GM21367 (cell line): ENCODE data around the gene P2RY2.
"Not testable (repeated sequence)": the region's sequence is repeated elsewhere in the genome, so short reads cannot be mapped to it uniquely, and the experiment has no call there.

Experiments used
- ATAC-seq: cut with Tn5 transposase; IDR thresholded peaks from one replicate; pipeline ENCODE4 v1.9.1; 2021; ENCODE audit not compliant: unreplicated experiment

The P2RY2 gene

DNA sequence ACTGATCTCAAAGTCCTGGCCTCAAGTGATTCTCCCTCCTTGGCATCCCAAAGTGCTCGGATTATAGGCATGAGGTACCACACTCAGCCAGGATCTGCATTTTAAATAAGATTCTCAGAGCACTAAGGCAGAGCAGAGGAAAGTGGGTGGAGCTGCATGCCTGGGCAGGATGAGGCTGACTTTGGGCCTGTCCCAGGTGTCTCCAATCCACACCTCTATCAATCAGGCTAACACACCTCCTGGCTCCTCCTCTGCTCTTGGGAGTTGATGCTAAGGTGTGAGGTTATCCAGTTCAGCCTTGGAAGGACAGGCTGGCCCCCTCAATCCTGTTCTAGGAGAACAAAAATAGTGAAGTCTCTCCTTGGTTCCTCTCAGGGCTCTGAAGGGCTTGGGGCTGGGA lies 30.2 kb upstream of the P2RY2 start:
- ATAC-seq, result no peak

DNA sequence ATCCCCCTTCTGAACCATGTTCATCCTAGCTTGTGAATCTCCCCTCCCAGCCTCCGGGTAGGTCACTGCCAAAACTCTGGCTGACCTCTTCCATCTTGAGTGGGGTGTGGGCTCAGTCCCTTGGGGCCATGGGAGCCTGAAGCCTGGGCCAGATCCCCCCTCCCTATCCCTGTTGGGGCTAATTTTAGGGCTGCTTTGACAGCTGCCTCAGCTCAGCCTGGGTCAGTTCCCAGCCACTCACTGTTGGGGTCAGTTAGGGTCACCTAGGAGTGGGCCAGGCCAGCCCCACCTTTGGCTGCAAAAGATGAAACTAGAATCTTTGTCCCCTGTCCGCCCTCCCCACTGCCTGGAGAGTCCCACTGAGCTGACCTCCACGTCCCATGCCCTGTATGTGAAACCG lies 29.8 kb upstream of the P2RY2 start:
- ATAC-seq, result no peak

DNA sequence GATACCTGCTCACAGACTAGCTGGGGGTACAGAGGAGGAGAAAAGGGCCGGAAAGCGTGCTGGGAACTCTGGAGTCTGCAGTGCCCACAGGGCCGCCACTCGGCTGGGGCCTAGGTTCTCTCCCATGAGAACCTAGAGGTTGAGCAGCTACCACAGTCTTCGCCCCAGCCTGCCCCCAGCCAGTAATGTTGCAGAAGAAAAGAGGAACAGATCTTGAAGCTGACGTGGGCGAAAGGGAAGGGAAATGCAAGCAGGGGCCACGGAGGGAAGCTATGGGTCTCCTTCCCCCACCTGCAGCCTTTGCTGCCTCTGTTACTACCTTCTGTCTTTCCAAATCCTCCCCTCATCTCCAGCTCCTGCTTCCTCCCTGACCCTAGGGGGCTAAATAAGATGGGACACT lies 28.8 kb upstream of the P2RY2 start:
- ATAC-seq, result no peak

DNA sequence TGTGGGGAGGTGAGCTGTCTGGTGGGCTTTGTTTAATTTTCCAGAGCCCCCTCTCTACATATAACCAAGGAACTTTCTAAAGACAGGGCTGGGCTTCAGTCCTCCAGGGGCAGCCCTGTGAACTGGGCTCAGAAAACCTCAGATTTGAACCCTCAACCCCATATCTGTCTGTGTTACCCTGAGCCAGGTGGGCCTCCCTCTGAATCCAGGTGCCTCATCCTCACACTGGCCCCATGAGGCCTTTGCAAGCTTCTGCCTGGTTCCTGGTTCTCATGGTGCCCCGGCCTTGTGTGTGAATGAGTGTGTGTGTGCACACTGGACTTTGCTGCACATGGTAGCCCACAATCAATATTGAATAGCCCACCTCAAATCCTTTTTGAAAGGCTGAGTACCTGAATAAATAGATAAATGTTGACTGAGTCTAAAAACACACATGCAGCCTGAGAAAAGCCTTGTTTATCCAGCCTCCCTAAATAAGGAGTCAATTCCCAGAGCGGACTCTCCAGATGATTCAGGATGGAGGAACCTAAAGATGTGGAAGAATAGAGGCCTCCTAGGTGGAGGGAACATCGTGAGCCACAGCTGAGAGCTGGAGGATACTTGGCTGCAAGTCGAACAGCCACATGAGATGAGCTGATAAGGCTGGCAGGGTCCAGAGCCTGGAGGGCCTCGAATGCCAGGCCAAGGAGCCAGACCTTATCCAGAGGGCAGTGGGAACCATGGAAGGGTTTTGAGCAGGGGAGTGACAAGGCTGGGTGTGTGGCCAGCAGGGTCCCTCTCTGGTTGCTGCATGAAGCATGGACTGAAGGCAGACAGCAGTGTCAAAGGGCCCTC lies 28.1 kb upstream of the P2RY2 start:
- no peak for ATAC-seq

DNA sequence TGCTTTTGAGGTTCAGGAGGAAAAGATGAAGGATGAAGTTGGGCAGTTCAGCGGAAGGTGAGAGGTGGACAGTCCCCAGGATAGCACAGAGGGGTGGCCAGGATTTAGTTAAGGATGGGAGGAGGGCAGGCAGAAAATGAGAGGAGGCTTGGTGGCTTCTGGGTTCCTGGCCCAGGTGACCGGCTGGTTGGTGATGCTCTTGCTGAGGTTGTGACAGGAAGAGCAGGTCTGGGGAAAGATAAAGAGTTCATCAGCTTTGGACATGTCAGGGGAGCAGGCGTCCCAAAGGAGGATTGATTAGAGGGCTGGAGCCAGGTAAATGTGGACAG lies 27.6 kb upstream of the P2RY2 start:
- ATAC-seq, result no peak

DNA sequence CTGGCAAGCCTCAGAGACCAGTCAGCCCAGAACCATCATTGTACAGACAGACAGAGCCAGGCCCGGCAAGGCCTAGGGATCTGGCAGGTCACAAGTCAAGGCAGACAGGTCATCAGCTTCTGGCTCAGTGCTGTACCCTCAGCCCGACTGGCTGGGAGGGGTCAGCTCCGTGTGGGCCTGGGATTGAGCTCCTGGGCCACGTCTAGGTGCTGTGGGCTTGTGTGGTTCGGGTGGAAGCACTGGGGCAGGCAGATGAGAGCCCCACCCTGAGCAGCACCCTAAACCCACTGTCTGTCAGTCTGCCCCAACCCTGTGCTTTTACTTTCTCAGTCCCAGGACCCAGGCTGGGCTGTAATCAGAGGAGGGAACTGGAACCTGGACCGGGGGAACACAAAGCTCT lies 26.9 kb upstream of the P2RY2 start:
- ATAC-seq, result no peak

DNA sequence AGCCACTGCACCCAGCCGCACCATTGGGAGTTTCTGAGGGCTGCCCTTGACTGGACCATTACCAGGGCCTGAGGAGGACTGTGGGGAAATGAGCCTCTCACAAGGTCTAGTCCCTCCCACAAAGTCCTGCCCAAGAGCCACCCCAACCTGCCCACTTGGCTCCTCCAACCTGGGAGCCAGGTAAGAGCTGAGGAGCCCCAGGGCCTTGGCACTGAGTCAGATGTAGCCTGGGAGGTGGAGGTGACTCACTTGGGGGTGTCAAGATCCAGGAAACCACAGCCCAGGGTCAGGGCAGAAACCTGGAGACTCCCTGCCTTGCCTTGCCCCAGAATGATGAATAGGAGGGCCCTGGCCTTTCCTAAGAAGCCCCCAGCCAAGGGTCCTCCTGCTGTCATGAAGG lies 25.8 kb upstream of the P2RY2 start:
- no peak for ATAC-seq

DNA sequence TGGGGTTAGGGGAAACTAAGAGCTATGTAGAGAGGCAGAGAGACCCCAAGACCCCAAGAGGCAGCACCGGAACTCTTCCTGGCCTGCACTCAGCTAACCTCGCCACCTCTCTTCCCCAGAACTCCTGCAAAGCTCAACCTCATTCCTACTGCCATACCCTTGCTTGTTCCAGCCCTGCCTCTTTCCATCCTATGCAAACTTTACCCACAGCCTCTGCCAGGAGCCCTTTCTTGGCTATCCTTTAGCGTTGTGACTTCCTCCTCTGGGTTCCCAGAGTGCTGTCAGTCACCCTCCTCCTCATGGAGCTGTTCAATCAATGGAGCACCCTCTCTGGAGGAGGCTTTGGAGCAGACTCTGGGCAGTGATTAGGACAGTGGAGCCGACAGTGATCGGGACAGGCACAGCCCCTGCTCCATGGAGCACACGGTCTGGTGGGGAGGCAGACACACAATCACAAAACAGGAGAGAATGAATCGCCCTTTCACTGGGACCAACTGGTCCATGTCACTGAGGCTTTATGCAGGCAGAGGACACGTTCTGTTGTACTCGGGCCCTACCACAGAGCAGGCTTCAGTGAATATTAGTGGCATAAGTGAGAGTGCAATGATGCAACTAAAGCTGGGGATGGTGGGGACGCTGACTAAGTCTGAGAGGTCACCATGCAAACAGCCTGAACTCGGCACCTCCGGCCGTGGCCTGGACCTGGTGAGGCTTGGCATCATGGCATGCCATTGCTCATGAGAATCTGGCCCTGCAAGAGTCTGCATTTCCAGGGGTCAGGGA lies 24.6 kb upstream of the P2RY2 start:
- no peak for ATAC-seq

DNA sequence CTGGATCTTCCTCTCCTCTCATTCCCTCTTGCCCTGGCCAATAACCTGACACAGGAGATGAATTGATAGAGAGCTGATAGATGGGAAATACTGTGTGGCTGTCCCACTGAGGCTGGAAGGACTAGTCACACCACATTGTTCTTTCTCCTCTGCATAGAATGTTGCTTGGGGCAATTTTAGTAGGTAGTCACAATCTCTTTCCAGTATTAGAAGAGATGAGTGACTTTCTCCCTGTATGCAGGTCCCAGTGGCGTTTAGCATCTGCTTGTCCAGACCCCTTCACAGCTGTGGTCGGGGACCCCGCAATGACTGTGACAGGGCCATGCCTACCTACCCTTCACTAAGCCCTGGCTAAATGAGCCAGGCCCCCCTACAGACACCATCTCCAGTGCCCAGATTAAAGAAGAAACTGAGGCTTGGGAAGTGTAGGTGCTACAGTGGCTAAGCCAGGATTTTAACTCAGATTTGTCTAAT lies 24.0 kb upstream of the P2RY2 start:
- no peak for ATAC-seq

DNA sequence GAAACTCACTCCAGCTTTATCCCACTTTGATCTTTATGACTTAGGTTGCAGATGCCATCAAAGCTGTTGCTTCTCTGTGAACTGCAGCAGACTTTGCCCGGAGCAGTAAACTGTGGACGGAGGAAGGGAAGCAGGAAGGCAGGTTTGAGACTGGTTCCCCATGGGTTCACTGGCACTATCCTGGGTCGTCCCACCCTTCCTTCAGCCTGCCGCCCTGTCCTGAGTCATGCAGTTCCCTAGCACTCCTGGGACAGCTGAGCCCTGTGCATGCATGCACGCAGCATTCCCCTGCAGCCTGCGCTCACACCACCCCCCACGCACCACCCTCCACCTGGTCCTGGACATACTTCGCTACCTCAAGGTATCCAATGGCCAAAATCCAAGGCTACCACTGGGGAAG lies 23.5 kb upstream of the P2RY2 start:
- no peak for ATAC-seq

DNA sequence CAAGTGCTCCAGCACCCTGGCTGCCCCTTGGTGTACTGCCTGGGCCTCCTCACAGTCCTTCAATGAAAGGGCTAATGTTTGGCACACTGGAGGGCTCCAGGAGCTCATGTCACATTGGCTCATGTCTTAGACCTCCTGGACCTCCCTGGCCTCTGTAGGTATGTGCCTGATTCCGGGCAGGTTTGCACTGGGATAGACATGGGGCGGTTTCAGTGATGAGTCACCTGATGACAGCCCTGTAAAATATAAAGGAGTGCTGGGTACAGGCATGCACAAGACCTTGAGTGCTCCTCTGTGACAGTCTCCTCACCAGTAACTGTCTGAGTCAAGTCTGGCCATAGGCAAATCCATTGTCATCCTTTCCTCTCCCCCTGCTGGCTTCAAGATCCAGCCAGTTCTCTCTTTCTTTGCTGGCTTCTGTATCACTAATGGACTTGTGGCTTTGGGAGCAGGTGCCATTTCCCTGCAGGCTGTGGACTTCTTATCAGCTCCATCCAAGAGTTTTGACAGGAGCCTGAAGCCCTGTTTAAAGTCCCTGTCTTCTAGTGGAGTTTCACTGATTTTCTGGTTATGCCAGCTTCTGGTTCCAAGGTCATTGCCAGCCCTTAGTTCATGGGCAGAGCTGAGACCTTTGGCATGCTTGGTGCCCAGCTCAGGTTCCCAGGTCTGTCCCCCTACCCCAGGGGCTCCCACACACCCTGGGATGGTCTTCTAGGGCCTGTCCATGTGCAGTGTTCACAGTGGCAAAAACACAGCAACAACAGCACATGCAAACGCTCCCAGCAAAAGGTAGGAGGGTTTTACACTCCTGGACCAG lies 22.7 kb upstream of the P2RY2 start:
- ATAC-seq, result no peak

DNA sequence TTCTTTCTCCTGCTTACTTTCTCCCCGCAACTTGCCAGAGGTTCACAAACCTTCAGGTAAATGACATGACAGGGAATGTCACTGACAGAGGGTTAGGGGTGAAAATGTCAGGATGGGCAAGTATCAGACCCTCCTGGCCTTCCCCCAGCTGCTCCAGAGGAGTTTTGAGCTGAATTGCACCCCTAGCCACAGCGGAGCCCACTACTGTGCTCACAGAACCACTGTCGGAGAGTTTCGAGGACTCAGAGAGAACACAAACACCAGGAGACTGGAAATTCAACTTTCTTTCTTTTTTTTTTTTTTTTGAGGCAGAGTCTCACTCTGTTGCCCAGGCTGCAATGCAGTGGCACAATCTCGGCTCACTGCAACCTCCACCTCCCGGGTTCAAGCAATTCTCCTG lies 21.5 kb upstream of the P2RY2 start:
- ATAC-seq, result no peak

DNA sequence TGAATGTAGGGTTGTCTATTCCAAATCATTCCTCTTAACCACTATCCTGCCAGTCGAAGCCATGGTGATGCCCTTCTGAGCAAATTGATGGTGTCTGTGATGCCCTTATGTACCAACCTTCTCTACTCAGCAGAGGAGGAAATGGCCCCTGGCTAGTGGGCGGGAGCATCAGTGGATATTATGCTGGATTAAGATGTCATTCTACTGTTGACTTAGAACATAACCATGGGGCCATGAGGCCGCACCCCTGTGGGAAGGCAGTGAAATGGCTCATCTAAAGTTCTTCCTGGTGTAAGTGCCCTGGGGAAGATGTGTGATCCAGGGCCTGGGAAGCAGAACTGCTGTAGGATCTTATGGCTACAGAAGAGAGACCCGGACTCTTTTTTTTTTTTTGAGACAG lies 20.7 kb upstream of the P2RY2 start:
- no peak for ATAC-seq

DNA sequence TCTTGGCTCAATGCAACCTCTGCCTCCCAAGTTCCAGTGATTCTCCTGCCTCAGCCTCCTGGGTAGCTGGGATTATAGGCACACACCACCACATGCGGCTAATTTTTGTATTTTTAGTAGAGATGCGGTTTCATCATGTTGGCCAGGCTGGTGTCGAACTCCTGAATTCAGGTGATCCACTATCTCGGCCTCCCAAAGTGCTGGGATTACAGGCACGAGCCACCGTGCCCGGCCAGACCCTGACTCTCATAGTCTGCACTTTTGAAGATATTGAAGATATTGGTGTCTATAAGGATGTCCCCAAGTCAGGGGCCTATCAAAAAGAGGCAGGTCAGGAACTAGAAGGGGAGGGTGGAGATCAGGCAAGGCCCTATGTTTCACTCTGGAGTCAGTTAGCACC lies 20.3 kb upstream of the P2RY2 start:
- ATAC-seq, result not testable (repeated sequence)

DNA sequence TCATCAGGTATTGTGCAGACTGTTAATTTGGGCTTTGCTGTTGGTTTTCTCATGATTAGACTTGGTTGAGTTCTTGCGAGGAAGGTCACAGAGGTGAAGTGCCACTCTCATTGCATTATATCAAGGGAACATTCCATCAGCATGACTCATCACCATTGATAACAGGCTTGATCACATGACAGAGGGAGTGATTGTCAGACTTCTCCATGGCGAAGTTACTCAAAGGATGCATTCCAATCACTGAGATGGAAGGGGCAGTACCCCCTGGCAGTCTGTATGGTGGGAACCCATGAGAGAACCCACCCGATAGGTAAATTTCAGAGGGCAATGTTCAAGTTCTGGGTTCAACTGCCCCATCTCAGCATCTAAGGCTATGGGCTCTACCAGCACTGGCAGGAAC lies 19.4 kb upstream of the P2RY2 start:
- ATAC-seq, result no peak

DNA sequence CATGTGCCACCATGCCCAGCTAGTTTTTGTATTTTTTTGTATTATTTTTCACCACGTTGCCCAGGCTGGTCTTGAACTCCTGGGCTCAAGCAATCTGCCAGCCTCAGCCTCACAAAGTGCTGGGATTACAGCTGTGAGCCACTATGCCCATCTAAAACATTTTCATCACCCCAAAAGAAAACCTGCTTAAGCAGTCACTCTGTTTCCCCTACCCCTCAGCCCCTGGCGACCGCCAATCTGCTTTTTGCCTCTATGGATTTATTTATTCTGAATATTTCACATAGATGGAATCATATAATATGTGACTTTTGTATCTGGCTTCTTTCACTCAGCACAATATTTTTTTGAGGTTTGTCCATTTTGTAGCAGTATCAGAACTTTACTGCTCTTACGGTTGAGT lies 18.6 kb upstream of the P2RY2 start:
- ATAC-seq, result no peak

DNA sequence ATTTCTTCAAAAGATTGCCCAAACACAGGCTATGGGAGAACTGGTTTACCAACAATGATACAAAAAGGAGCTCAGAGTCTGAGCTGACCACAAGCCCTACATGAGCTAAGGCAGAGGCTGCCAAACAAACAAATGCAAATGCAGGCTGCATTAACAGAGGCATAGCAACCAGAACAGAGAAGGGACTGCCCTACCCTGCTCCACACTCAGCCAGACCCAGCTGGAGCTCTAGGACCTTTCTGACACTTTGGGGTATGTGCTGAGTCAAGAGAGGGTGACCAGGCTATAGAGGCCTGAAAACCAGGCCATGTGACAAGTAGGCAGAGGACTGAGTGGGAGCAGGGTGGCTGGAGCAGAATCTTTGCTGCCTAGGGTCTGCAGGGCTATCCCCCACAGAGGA lies 17.8 kb upstream of the P2RY2 start:
- ATAC-seq, result no peak

DNA sequence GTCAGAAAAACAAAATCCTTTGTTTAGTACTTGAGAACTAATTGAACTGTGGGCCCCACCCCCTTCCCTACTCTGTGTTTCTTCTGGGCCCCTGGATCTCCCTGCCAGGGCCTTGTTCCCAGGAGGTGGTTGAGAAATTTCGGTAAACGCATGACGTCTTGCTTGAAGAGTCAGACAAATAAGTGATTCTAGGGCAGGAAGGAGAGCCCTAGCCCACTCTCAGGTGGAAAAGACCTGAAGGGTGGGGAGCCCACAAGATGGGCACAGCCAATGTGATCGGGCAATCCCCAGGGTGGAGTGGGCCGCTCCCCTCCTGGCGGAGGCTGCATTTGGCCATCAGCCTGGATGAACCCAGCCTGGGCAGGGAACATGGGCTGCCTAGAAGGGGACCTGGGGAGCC lies 16.8 kb upstream of the P2RY2 start:
- ATAC-seq, result no peak

DNA sequence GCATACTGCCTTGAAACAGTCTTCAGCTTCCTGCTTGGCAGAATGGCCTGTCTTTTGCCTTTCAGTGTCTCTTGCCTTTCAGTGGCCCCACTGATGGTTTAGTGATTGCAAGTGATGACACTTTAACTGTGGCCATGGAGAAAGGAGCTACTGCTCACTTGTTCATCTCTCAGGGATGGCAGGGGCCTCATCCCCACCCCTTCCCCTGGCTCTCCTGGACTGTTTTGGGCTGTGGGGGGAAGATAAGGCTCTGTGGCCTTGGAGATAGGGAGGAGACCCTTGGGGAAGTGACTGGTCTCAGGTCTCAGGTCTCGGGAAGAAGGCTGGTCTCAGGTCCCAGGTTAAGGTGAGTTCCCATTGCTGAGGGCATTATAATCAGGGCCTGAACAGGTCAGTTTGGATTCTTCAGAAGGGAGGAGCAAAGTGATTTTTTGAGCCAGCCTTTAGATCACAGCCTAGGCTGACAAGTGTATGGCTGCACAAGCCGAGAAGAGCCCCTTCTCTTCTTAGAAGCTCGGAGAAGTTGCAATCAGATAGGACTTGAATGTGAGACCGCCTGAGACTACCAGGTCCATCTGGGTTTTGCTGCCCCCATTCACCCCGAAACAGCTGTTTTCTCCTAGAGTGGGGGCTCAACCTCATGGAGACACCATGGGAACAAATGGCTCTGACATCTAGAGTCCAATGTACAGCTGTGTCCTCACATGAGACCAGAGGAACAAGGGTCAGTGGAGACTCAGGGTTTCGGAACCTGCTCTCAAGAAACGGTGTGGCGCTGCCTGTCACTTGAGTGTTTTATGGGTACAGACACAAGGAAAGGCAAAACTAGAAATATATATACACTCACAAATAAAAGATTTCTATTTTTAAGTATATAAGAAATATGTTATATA lies 15.9 kb upstream of the P2RY2 start:
- ATAC-seq, result no peak

DNA sequence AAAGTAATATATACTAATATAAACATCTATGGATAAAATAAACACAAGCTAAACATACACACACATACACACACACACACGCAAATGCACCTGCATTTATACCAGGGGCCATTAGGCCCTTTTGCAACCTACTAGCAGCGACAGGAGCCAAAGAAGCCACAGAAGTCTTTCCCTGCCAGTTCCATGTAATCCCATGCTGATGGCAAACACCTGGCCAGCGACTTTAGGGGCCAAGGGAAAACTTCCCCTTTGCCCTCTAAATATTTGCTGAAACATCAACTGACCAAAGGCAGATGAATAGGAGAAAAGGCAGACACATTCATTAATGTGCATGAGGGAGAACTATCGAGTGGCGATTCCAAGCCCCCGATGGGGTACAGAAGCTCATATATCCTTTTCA lies 14.8 kb upstream of the P2RY2 start:
- no peak for ATAC-seq

DNA sequence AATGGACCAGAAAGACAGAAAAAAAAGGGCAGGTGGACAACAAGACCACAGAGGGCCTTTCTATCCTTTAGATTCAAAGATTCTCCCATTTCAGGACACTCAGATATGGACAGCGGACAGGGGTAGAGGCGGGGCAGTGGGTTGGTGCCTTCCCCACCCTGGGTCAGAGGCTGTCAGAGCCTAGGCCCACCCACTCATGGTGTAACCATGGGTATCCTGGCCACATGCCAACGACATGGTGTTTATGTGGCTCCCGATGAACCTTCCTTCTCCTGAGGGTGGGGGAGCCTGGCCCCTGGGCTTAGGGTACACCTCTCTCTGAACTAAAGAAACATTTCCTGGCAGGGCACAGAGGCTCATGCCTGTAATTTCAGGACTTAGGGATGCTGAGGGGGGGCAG lies 14.3 kb upstream of the P2RY2 start:
- ATAC-seq, result no peak
